Stimulated activated CD4-positive, alpha-beta T cell treated with anti-CD3 and anti-CD28 coated beads, Interleukin-12 subunit alpha, Interleukin-12 subunit beta, amount 100 ng/mL, for 24 hours (primary cell): ENCODE measurements around the gene GXYLT1.
"Not testable (repeated sequence)": the region's sequence is repeated elsewhere in the genome, so short reads cannot be mapped to it uniquely, and the experiment has no call there.

ENCODE experiments used
- DNase-seq, 2 experiments: peaks; one replicate each; pipeline ENCODE4 v3.0.0-alpha.2; 2020; ENCODE audit warnings: low read depth in 2 of 2

GXYLT1 gene

GRCh38 chr12:42144158-42144407 lies 591 bp downstream of the GXYLT1 start:
- DNase-seq, result no peak

- DNase-seq, result no peak
These were observed 1.1 kb downstream of the GXYLT1 start for GRCh38 chr12:42143452-42144157.

- no peak for DNase-seq
These were observed 2.6 kb downstream of the GXYLT1 start for GRCh38 chr12:42141981-42142606.

- DNase-seq, result no peak
These were observed 3.8 kb downstream of the GXYLT1 start for GRCh38 chr12:42140901-42141300.

- DNase-seq, result no peak
These were observed 9.3 kb downstream of the GXYLT1 start for GRCh38 chr12:42135259-42135814.

GRCh38 chr12:42130672-42131402 lies 13.8 kb downstream of the GXYLT1 start:
- no peak for DNase-seq

- no peak for DNase-seq
These were observed 15.0 kb downstream of the GXYLT1 start for GRCh38 chr12:42129595-42130204.

GRCh38 chr12:42128888-42129287 lies 15.8 kb downstream of the GXYLT1 start:
- no peak for DNase-seq

GRCh38 chr12:42128327-42128726 lies 16.3 kb downstream of the GXYLT1 start:
- no peak for DNase-seq

- DNase-seq, result no peak
These were observed 17.7 kb downstream of the GXYLT1 start for GRCh38 chr12:42126963-42127362.

GRCh38 chr12:42125388-42125767 lies 19.3 kb downstream of the GXYLT1 start:
- no peak for DNase-seq

- DNase-seq, result no peak
These were observed 19.8 kb downstream of the GXYLT1 start for GRCh38 chr12:42124764-42125387.

GRCh38 chr12:42119085-42119633 lies 25.5 kb downstream of the GXYLT1 start:
- no peak for DNase-seq

- no peak for DNase-seq
These were observed 26.4 kb downstream of the GXYLT1 start for GRCh38 chr12:42118136-42118879.

GRCh38 chr12:42109031-42109430 lies 35.6 kb downstream of the GXYLT1 start:
- no peak for DNase-seq

- DNase-seq, result not testable (repeated sequence)
These were observed 37.9 kb downstream of the GXYLT1 start for GRCh38 chr12:42106791-42107190.

- no peak for DNase-seq
These were observed 39.9 kb downstream of the GXYLT1 start for GRCh38 chr12:42104784-42105183.

- DNase-seq, result no peak
These were observed 40.6 kb downstream of the GXYLT1 start for GRCh38 chr12:42104087-42104486.

GRCh38 chr12:42103155-42103554 lies 41.5 kb downstream of the GXYLT1 start:
- DNase-seq, result no peak

GRCh38 chr12:42102720-42103119 lies 42.0 kb downstream of the GXYLT1 start:
- DNase-seq, result no peak

GRCh38 chr12:42099433-42099832 lies 45.2 kb downstream of the GXYLT1 start:
- DNase-seq, result no peak
